AG08395 (cell line): ENCODE measurements around the gene SEC14L2.
A peak's percentile ranks its signal among the peaks of the same experiment; 100 is the strongest.
"Not testable (repeated sequence)": the region's sequence is repeated elsewhere in the genome, so short reads cannot be mapped to it uniquely, and the experiment has no call there.

Experiments
- DNase-seq: peaks from one replicate; pipeline ENCODE4 v3.0.0; 2012; ENCODE audit warnings: mixed read lengths, low spot score

The SEC14L2 gene

GRCh38 chr22:30375312-30375849 is 21.4 kb upstream of the SEC14L2 start:
- no peak for DNase-seq

- DNase-seq = no peak
Measured at GRCh38 chr22:30380011-30380410, 16.8 kb upstream of the SEC14L2 start.

GRCh38 chr22:30381264-30381663 is 15.6 kb upstream of the SEC14L2 start:
- no peak for DNase-seq

- no peak for DNase-seq
Measured at GRCh38 chr22:30382340-30382739, 14.5 kb upstream of the SEC14L2 start.

GRCh38 chr22:30383061-30383460 is 13.8 kb upstream of the SEC14L2 start:
- no peak for DNase-seq

- no peak for DNase-seq
Measured at GRCh38 chr22:30385942-30386341, 10.9 kb upstream of the SEC14L2 start.

GRCh38 chr22:30386608-30386959 is 10.2 kb upstream of the SEC14L2 start:
- DNase-seq = no peak

GRCh38 chr22:30386960-30387827 is 9.6 kb upstream of the SEC14L2 start, which contains the start of gene RNF215:
Gene RNF215, minus strand, starts transcription at chr22:30387411. Its CDS starts 98 bp downstream, at chr22:30387313.
- peak; percentile 95 for DNase-seq

- DNase-seq = peak; percentile 64
Measured at GRCh38 chr22:30390974-30391691, 5.7 kb upstream of the SEC14L2 start.

- no peak for DNase-seq
Measured at GRCh38 chr22:30392661-30393321, 4.0 kb upstream of the SEC14L2 start.

- DNase-seq = no peak
Measured at GRCh38 chr22:30393322-30393680, 3.5 kb upstream of the SEC14L2 start.

GRCh38 chr22:30393885-30394284 is 2.9 kb upstream of the SEC14L2 start:
- DNase-seq = no peak

GRCh38 chr22:30397656-30398635 is 1.1 kb downstream of the SEC14L2 start:
- DNase-seq = no peak

GRCh38 chr22:30398685-30399680 is 2.2 kb downstream of the SEC14L2 start:
- peak; percentile 35 for DNase-seq

- DNase-seq = no peak
Measured at GRCh38 chr22:30399718-30400117, 2.9 kb downstream of the SEC14L2 start.

GRCh38 chr22:30400159-30400558 is 3.3 kb downstream of the SEC14L2 start:
- DNase-seq = no peak

- DNase-seq = not testable (repeated sequence)
Measured at GRCh38 chr22:30401024-30401423, 4.2 kb downstream of the SEC14L2 start.

- no peak for DNase-seq
Measured at GRCh38 chr22:30402028-30402765, 5.4 kb downstream of the SEC14L2 start.

GRCh38 chr22:30402766-30403104 is 5.9 kb downstream of the SEC14L2 start:
- not testable (repeated sequence) for DNase-seq
